Measurements from ENCODE around the gene TMC1. TPM values are rescaled to one million over a fixed set of nuclear protein-coding genes. Genes with fewer than 3 reads are reported as not detected.
A peak's percentile ranks its signal among the peaks of the same experiment; 100 is the strongest.

The TMC1 gene
- total RNA-seq, 1 experiment from 2014 or later, result 0.36 TPM

DNA sequence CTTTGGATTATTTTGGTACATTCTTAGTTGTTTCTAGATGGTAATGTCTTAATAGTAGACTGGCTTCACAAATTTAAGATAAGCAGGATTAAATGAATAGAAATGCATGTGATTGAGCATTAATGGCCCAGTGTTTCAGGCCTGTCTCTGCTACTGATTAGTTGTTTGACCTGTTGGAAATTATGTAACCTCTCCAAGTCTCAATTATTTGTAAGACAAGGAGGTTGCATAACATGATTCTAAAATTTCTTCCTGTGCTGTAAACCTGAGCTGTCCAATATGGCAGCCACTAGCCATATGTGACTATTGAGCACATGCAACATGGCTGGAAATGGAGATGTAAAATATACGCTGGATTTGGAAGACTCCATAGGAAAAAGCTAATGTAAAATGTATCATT lies 333.9 kb downstream of the TMC1 start:
- ChIA-PET CTCF (no interaction called here), POLR2A (no interaction called here)
- intact Hi-C loops (cut with micrococcal nuclease; ENCODE audit: unreplicated experiment), result loop anchor here (5.0 kb wide), 1 partner anchor 167 kb away; no protein-coding TSS in a partner anchor

DNA sequence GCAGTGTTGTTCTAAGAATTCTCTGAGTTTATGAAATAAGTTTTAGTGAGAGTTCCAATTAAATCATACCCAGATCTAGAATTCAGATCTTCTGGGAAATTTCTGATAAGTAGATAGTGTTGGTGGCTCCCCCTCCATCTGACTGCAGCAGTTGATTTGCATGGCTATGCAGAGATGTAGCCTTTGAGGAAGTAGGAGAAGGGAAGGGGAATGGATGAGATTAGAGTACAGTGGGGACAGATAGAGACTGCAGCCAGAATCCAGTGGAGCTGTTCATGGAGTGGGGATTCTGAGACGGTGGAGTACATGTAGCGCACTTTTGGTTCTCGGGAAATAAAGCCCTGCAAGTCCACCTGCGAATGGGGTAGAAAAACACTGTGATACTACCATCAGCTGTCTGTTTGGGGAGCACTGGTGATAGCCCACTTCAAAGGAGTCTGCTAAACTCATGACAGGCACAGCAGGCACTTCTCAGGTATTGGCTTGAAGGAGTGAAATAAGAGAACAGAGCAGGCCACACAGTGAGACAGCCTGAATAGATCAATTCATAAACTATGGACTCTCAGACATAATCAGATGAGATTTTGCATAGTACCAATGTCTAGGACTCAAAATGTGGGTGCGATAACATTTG lies 334.6 kb downstream of the TMC1 start:
- intact Hi-C loops (cut with micrococcal nuclease; ENCODE audit: unreplicated experiment) (loop anchor here (5.0 kb wide), 1 partner anchor 166 kb away; no protein-coding TSS in a partner anchor), in situ Hi-C loops (cut with HindIII; ENCODE audit: low pct_unique_long_range_greater_than_20kb, low sequenced_read_pairs) (no loop called here)
- H3K36me3 ChIP-seq (ENCODE audit: control insufficient read depth, insufficient read depth, low read length), result no peaks in the 10 kb centered on the region
- BruUV-seq (replicated peaks), result no TSS peak
- no peak overlapping the region for H3K4me3 ChIP-seq (ENCODE audit: low read depth in 2 of 2, low read length in 2 of 2)
- no peaks in the 10 kb centered on the region for H3K9me3 ChIP-seq (ENCODE audit: control insufficient read depth, insufficient read depth, low read depth, low read length)
- CTCF ChIA-PET, result no interaction called here
- DNase-seq (ENCODE audit: low read depth, low spot score) (no peak), ATAC-seq (no peak)
- H3K27ac ChIP-seq (ENCODE audit: low read length), result no peak overlapping the region
- TF ChIP-seq POLR2AphosphoS5 (IDR thresholded peaks at IDR 0.05; ENCODE audit: low read depth, low read length), result no peak
- POLR2A ChIA-PET, result no interaction called here
- no peaks in the 10 kb centered on the region for H3K27me3 ChIP-seq (ENCODE audit: control insufficient read depth, insufficient read depth, low read length)
- H3K4me1 ChIP-seq (ENCODE audit: control insufficient read depth, insufficient read depth, low read length), result no peaks in the 10 kb centered on the region

More for the DNA sequence above, 333.9 kb downstream of the TMC1 start:
- ATAC-seq, result no peak
- in situ Hi-C loops (cut with HindIII; ENCODE audit: low pct_unique_long_range_greater_than_20kb, low sequenced_read_pairs), result no loop called here
- Histone ChIP-seq H3K4me3 (ENCODE audit: low read depth in 2 of 2, low read length in 2 of 2) (no peak overlapping the region), H3K27ac (ENCODE audit: low read length) (no peak overlapping the region), H3K4me1 (ENCODE audit: control insufficient read depth, insufficient read depth, low read length) (no peaks in the 10 kb centered on the region), H3K27me3 (ENCODE audit: control insufficient read depth, insufficient read depth, low read length) (no peaks in the 10 kb centered on the region), H3K36me3 (ENCODE audit: control insufficient read depth, insufficient read depth, low read length) (no peaks in the 10 kb centered on the region), H3K9me3 (ENCODE audit: control insufficient read depth, insufficient read depth, low read depth, low read length) (no peaks in the 10 kb centered on the region)
- DNase-seq (ENCODE audit: low read depth, low spot score), result no peak
- BruUV-seq (replicated peaks), result no TSS peak
- TF ChIP-seq SIN3A (IDR thresholded peaks at IDR 0.05; ENCODE audit: borderline replicate concordance, insufficient read depth, low read depth, low read length) (no peak), TCF7L2 (IDR thresholded peaks at IDR 0.05; ENCODE audit: low read depth, low read length) (no peak), POLR2AphosphoS5 (IDR thresholded peaks at IDR 0.05; ENCODE audit: low read depth, low read length) (no peak)
- TF ChIP-seq, protein P1, sequence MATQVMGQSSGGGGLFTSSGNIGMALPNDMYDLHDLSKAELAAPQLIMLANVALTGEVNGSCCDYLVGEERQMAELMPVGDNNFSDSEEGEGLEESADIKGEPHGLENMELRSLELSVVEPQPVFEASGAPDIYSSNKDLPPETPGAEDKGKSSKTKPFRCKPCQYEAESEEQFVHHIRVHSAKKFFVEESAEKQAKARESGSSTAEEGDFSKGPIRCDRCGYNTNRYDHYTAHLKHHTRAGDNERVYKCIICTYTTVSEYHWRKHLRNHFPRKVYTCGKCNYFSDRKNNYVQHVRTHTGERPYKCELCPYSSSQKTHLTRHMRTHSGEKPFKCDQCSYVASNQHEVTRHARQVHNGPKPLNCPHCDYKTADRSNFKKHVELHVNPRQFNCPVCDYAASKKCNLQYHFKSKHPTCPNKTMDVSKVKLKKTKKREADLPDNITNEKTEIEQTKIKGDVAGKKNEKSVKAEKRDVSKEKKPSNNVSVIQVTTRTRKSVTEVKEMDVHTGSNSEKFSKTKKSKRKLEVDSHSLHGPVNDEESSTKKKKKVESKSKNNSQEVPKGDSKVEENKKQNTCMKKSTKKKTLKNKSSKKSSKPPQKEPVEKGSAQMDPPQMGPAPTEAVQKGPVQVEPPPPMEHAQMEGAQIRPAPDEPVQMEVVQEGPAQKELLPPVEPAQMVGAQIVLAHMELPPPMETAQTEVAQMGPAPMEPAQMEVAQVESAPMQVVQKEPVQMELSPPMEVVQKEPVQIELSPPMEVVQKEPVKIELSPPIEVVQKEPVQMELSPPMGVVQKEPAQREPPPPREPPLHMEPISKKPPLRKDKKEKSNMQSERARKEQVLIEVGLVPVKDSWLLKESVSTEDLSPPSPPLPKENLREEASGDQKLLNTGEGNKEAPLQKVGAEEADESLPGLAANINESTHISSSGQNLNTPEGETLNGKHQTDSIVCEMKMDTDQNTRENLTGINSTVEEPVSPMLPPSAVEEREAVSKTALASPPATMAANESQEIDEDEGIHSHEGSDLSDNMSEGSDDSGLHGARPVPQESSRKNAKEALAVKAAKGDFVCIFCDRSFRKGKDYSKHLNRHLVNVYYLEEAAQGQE (IDR thresholded peaks at IDR 0.05; ENCODE audit: insufficient read depth in 1 of 2, low read depth in 2 of 2, low read length in 1 of 2), result no peak
- TF ChIP-seq, protein P2, sequence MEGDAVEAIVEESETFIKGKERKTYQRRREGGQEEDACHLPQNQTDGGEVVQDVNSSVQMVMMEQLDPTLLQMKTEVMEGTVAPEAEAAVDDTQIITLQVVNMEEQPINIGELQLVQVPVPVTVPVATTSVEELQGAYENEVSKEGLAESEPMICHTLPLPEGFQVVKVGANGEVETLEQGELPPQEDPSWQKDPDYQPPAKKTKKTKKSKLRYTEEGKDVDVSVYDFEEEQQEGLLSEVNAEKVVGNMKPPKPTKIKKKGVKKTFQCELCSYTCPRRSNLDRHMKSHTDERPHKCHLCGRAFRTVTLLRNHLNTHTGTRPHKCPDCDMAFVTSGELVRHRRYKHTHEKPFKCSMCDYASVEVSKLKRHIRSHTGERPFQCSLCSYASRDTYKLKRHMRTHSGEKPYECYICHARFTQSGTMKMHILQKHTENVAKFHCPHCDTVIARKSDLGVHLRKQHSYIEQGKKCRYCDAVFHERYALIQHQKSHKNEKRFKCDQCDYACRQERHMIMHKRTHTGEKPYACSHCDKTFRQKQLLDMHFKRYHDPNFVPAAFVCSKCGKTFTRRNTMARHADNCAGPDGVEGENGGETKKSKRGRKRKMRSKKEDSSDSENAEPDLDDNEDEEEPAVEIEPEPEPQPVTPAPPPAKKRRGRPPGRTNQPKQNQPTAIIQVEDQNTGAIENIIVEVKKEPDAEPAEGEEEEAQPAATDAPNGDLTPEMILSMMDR (IDR thresholded peaks at IDR 0.05), result no peak

DNA sequence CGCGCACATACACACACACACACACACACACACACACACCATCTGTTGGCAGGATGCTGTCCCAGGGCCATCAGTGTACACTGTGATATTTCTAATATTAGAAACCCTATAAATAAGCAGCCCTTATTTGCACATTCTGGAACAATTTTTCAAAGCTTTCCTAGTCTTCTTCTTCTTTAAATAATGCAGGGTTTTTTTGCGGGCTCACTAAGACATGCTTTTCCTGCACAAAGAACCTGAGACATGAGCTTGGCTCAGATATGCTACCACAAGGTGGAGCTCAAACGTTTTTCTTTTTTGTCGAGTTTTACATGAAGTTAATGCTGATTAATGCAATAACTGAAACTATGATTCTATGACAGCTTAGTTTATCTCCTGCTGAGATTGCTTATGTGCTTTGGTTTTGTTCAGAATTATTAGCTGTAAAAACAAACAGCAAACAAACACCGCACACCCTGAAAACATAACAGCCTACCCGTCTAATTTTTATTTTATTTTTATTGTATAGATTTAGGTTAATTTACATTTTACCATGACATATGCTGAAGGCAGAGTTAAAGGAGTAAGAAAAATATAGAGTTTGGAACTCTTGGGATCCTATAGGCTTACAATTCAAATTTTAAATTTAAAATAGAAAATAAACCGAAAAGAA lies 335.7 kb downstream of the TMC1 start:
- BruUV-seq (replicated peaks), result no TSS peak
- Histone ChIP-seq H3K9me3 (ENCODE audit: control insufficient read depth, insufficient read depth, low read depth, low read length) (no peaks in the 10 kb centered on the region), H3K36me3 (ENCODE audit: control insufficient read depth, insufficient read depth, low read length) (no peaks in the 10 kb centered on the region), H3K4me1 (ENCODE audit: control insufficient read depth, insufficient read depth, low read length) (no peaks in the 10 kb centered on the region), H3K27me3 (ENCODE audit: control insufficient read depth, insufficient read depth, low read length) (no peaks in the 10 kb centered on the region), H3K4me3 (ENCODE audit: low read depth in 2 of 2, low read length in 2 of 2) (no peak overlapping the region), H3K27ac (ENCODE audit: low read length) (no peak overlapping the region)
- CTCF ChIA-PET, result interaction anchor here (0.6 to 1.7 kb wide), 3 partner anchors 166 to 243 kb away, joined by 3 to 7 read pairs (median 6); no protein-coding TSS in a partner anchor
- intact Hi-C loops (cut with micrococcal nuclease; ENCODE audit: unreplicated experiment) (loop anchor here (5.0 kb wide), 1 partner anchor 165 kb away; no protein-coding TSS in a partner anchor), in situ Hi-C loops (cut with HindIII; ENCODE audit: low pct_unique_long_range_greater_than_20kb, low sequenced_read_pairs) (no loop called here)
- POLR2A ChIA-PET, result no interaction called here
- peak; percentile 77 for ATAC-seq
- DNase-seq (ENCODE audit: low read depth, low spot score), result no peak
- TF ChIP-seq SIN3A (IDR thresholded peaks at IDR 0.05; ENCODE audit: borderline replicate concordance, insufficient read depth, low read depth, low read length) (no peak), POLR2AphosphoS5 (IDR thresholded peaks at IDR 0.05; ENCODE audit: low read depth, low read length) (no peak), TCF7L2 (IDR thresholded peaks at IDR 0.05; ENCODE audit: low read depth, low read length) (no peak)
- TF ChIP-seq, protein P2 (IDR thresholded peaks at IDR 0.05), result peak; percentile 66
- TF ChIP-seq, protein P1 (IDR thresholded peaks at IDR 0.05; ENCODE audit: insufficient read depth in 1 of 2, low read depth in 2 of 2, low read length in 1 of 2), result no peak

All from Panc1 (cell line).